OCI-LY3 (cell line): Measurements from ENCODE around the gene PHF13.

Experiments
- H2AFZ ChIP-seq: fragments of 200-600, 300-600 bp; shearing (Covaris generic); 2 replicates; pipeline ENCODE4 v1.6.0; 2014; ENCODE audit warnings: antibody characterized with exemption, low read depth, low read length
- H3K27ac ChIP-seq: fragments of 200-600, 300-600 bp; sonication (generic); 2 replicates; pipeline ENCODE4 v1.5.1; 2014; ENCODE audit warnings: mild to moderate bottlenecking, low read length, moderate library complexity, mixed read lengths
- H3K27me3 ChIP-seq: fragments of 200-600, 300-600 bp; sonication (generic); 2 replicates; pipeline ENCODE4 v1.6.1; 2014; ENCODE audit warnings: low read depth, low read length, mixed read lengths
- H3K36me3 ChIP-seq: fragments of 200-600, 300-600 bp; sonication (generic); replicated peaks from 2 replicates; pipeline ENCODE3; 2014; ENCODE audit warnings: low read depth, low read length, mixed read lengths
- H3K4me1 ChIP-seq: fragments of 300-600, 200-600 bp; sonication (generic); 2 replicates; pipeline ENCODE4 v1.6.1; 2014; ENCODE audit warnings: low read length, mixed read lengths
- H3K4me2 ChIP-seq: fragments of 200-600, 300-600 bp; sonication (generic); 2 replicates; pipeline ENCODE4 v1.6.1; 2014; ENCODE audit warnings: low read length, mixed read lengths
- H3K4me3 ChIP-seq: fragments of 300-600, 200-600 bp; sonication (generic); 2 replicates; pipeline ENCODE4 v1.5.1; 2014; ENCODE audit warnings: antibody characterized with exemption, mild to moderate bottlenecking, low read length, moderate library complexity
- H3K79me2 ChIP-seq: fragments of 300-600, 200-600 bp; shearing (Covaris generic); 2 replicates; pipeline ENCODE4 v1.6.1; 2014; ENCODE audit warnings: mild to moderate bottlenecking, low read length, mixed read lengths
- H3K9ac ChIP-seq: fragments of 300-600, 200-600 bp; shearing (Covaris generic); 2 replicates; pipeline ENCODE4 v1.6.0; 2014; ENCODE audit warnings: mild to moderate bottlenecking, low read length, moderate library complexity
- H3K9me3 ChIP-seq: fragments of 200-600, 300-600 bp; shearing (Covaris generic); 2 replicates; pipeline ENCODE4 v1.6.1; 2014; ENCODE audit warnings: low read length, mixed read lengths; ENCODE audit not compliant: insufficient read depth
- H4K20me1 ChIP-seq: fragments of 200-600, 300-600 bp; sonication (generic); 2 replicates; pipeline ENCODE4 v1.6.1; 2016; ENCODE audit warnings: low read length, mixed read lengths; ENCODE audit not compliant: insufficient read depth
- CTCF ChIP-seq: fragments of 200-600, 300-600 bp; sonication (generic); IDR thresholded peaks from 2 replicates; pipeline ENCODE4 v1.5.1; 2014; ENCODE audit warnings: antibody characterized with exemption, low read length, low read depth
- EZH2phosphoT487 ChIP-seq: fragments of 200-600 bp; shearing (Covaris generic); IDR thresholded peaks from 2 replicates; pipeline ENCODE4 v1.6.1; 2018; ENCODE audit warnings: antibody characterized with exemption, mixed run types, low read depth

PHF13 gene

GRCh38 chr1:6593810-6594209, 19.7 kb upstream of the PHF13 start:
- Histone ChIP-seq H3K4me3 (no peak overlapping the region), H3K9ac (no peak overlapping the region), H3K27ac (no peak overlapping the region), H2AFZ (no peak overlapping the region), H3K27me3 (no peaks in the 10 kb centered on the region), H3K4me1 (no peaks in the 10 kb centered on the region), H3K79me2 (peaks cover 26% of the 10 kb centered on the region), H3K4me2 (no peak overlapping the region), H4K20me1 (peaks cover 8% of the 10 kb centered on the region), H3K9me3 (no peaks in the 10 kb centered on the region), H3K36me3 (peaks cover 18% of the 10 kb centered on the region)
- no peak for TF ChIP-seq EZH2phosphoT487
- no peak for TF ChIP-seq CTCF

- Histone ChIP-seq H4K20me1 (peaks cover 18% of the 10 kb centered on the region), H3K4me1 (peaks cover 7% of the 10 kb centered on the region)
Observed at GRCh38 chr1:6594977-6595740, 18.4 kb upstream of the PHF13 start.

GRCh38 chr1:6596351-6596750, 17.2 kb upstream of the PHF13 start:
- Histone ChIP-seq H3K9me3 (no peaks in the 10 kb centered on the region), H4K20me1 (peaks cover 30% of the 10 kb centered on the region), H3K79me2 (peaks cover 52% of the 10 kb centered on the region), H3K36me3 (peaks cover 17% of the 10 kb centered on the region), H3K9ac (no peak overlapping the region), H3K4me3 (no peak overlapping the region), H3K27me3 (no peaks in the 10 kb centered on the region), H3K4me2 (no peak overlapping the region), H3K4me1 (peaks cover 12% of the 10 kb centered on the region), H3K27ac (no peak overlapping the region), H2AFZ (no peak overlapping the region)
- no peak for TF ChIP-seq EZH2phosphoT487
- TF ChIP-seq CTCF, result no peak

More at GRCh38 chr1:6594977-6595740, 18.4 kb upstream of the PHF13 start:
- H3K79me2 ChIP-seq, result peaks cover 40% of the 10 kb centered on the region
- H2AFZ ChIP-seq, result no peak overlapping the region
- H3K27me3 ChIP-seq, result no peaks in the 10 kb centered on the region
- no peak overlapping the region for H3K4me2 ChIP-seq
- no peak overlapping the region for H3K4me3 ChIP-seq
- TF ChIP-seq CTCF (no peak), EZH2phosphoT487 (no peak)
- H3K9ac ChIP-seq, result no peak overlapping the region
- H3K9me3 ChIP-seq, result no peaks in the 10 kb centered on the region
- no peak overlapping the region for H3K27ac ChIP-seq
- peaks cover 20% of the 10 kb centered on the region for H3K36me3 ChIP-seq

GRCh38 chr1:6596886-6597776, 16.4 kb upstream of the PHF13 start:
- Histone ChIP-seq H4K20me1 (peaks cover 30% of the 10 kb centered on the region), H3K9ac (no peak overlapping the region)

More at GRCh38 chr1:6596886-6597776, 16.4 kb upstream of the PHF13 start:
- no peak overlapping the region for H3K27ac ChIP-seq
- H3K4me3 ChIP-seq, result no peak overlapping the region
- H3K79me2 ChIP-seq, result peaks cover 59% of the 10 kb centered on the region
- peaks cover 17% of the 10 kb centered on the region for H3K36me3 ChIP-seq
- TF ChIP-seq EZH2phosphoT487 (no peak), CTCF (no peak)
- no peaks in the 10 kb centered on the region for H3K27me3 ChIP-seq
- H3K4me2 ChIP-seq, result no peak overlapping the region
- no peak overlapping the region for H2AFZ ChIP-seq
- H3K9me3 ChIP-seq, result no peaks in the 10 kb centered on the region
- H3K4me1 ChIP-seq, result peaks cover 12% of the 10 kb centered on the region
